HG03060 (cell line): ENCODE data around the gene LRMDA.

Experiments used
- ATAC-seq: cut with Tn5 transposase; IDR thresholded peaks from one replicate; pipeline ENCODE4 v1.9.1; 2021; ENCODE audit warnings: low read depth, moderate number of reproducible peaks; ENCODE audit not compliant: unreplicated experiment

Gene LRMDA

GRCh38 chr10:75999515-76000209 is 568.2 kb downstream of the LRMDA start:
- ATAC-seq, result no peak

GRCh38 chr10:76000550-76000949 is 569.1 kb downstream of the LRMDA start:
- no peak for ATAC-seq

- no peak for ATAC-seq
Measured at GRCh38 chr10:76001019-76001418, 569.6 kb downstream of the LRMDA start.

GRCh38 chr10:76001461-76001860 is 570.0 kb downstream of the LRMDA start:
- no peak for ATAC-seq

GRCh38 chr10:76002262-76002854 is 570.9 kb downstream of the LRMDA start:
- no peak for ATAC-seq

GRCh38 chr10:76007667-76008181 is 576.3 kb downstream of the LRMDA start:
- ATAC-seq, result no peak

DNA sequence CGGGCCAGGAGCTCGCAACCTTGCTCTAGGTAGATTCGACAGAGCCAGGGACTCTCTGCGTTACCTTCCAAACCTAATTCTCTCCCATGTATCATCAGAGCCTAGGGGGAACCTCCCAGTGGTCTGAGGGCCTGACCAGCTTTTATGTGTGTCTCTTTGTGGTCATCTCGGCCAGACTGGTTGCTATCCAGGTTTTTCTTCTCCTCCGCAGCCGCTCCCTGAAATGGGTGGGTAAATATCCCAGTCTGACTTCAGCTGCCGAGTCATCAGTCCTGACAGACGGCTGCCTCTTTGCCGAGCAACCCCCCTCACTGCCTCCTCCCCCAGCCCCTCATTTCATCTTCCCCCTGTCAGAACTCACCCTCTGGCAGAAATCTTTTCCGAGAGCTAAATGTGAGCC is 578.1 kb downstream of the LRMDA start:
- ATAC-seq, result no peak

GRCh38 chr10:76010703-76011102 is 579.3 kb downstream of the LRMDA start:
- ATAC-seq, result no peak

GRCh38 chr10:76012716-76013327 is 581.4 kb downstream of the LRMDA start:
- ATAC-seq, result no peak

DNA sequence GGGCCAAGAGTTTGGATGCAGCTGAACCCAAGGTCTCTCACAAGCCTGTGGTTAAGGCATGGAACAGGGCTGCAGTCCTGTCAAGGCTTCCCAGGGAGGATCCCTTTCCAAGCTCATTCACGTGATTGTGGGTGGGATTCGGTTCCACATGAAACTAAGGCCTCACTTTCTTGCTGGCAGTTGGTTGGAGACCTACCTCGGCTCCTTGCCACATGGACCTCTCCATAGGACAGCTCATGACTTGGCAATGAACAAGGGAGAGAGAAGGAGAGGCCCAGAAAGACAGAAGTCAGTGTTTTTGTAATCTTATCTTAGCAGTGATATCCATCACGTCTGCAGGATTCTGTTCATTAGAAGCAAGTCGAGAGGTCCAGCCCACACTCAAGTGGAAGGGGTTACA is 583.8 kb downstream of the LRMDA start:
- ATAC-seq, result no peak

DNA sequence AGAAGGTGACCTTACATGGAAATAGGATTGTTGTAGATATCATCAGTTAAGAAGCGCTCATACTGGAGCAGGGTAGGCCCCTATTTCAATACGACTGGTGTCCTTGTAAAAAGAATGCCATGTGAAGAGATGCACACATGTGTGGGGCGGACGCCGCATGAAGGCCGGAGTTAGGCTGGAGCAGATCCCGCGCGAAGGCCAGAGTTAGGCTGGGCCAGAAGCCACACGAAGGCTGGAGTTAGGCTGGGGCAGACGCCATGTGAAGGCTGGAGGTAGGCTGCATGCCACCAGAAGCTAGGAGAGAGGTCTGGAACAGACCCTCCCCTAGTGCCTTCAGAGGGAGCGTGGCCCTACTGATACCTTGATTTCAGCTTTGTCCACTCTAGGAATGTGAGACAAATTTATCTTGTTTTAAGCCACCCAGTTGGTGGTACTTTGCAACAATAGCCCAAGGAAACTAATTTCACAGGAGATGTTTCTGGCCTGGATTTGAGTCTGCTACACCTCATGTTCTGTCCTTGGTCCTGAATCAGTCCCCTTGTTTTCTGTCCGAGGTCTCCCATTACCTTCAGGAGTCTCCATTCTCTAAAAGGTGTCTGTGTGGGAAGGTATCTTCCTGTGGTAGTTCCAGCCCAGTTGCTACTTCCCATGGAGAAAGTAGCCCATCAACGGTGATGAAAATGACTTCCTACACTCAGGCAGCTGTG is 585.8 kb downstream of the LRMDA start:
- ATAC-seq, result no peak

- ATAC-seq, result no peak
Measured at GRCh38 chr10:76017733-76018433, 586.5 kb downstream of the LRMDA start.

GRCh38 chr10:76020630-76021029 is 589.2 kb downstream of the LRMDA start:
- no peak for ATAC-seq

GRCh38 chr10:76021398-76021797 is 590.0 kb downstream of the LRMDA start:
- ATAC-seq, result no peak

DNA sequence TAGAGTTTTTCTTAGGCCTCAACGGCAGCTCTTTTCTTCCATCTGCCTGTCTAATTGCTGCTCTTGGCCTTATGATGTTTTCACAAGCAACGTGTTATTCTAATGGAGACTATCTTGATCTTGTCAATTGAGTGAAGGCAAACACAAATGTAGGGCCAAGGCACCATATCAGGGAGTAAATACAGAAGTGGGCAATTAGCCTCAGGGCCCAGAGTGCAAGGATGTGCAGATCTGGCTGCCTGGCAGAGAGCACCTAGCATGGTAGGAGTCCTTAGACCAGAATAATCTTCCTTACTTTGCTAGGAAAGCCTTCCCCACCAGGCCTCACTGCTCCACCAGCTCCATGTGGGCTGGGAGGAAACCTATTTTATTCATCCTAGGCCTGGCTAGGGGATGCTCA is 590.9 kb downstream of the LRMDA start:
- no peak for ATAC-seq

GRCh38 chr10:76023007-76023406 is 591.6 kb downstream of the LRMDA start:
- no peak for ATAC-seq

DNA sequence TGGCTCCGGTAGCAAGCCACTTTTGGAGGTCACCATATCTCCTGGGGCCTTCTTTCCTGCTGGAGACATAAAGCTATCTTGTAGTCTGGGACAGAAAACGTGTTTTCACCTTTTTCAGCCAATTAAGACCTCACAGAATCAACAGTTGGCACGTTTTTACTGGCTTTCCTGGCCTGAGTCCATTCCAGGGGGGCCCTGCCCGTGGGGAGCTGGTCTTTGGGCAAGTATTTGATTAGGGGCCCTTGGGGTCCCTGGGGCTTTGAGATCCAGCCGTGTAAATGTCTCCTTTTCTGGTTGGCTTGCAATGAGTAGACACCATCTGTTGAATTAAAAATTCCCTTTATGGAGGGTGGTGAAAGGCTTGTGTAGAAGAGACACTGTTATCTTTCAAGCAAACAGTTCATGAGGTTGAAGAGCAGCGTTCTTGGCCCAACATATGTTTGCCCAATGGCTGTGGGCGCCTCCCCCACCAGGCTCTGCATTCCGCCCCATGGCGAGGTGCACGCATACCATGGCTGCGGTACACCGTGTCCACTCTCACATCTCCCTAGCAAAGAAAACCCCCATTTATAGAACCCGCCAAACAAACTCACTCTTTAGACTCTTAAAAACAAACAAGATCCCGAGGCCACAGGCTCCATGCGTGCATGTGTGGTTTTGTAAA is 593.2 kb downstream of the LRMDA start:
- no peak for ATAC-seq

DNA sequence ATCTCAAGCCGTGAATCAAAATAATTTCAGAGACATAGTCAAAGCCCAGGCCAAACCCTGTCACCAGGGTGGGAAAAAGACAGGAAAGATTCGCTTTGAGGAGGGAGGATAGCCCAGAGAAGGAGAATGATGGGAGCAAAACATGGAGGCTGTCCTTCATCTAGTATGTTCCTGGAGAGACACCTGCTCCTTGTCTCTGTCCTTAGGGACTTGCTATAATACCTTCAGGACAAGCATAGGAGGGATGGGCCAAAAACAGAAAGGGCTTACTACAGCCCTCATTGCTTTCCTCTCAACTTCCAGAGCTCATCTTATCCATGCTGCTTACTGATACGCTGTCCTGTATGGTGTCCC is 593.7 kb downstream of the LRMDA start:
- ATAC-seq, result no peak

DNA sequence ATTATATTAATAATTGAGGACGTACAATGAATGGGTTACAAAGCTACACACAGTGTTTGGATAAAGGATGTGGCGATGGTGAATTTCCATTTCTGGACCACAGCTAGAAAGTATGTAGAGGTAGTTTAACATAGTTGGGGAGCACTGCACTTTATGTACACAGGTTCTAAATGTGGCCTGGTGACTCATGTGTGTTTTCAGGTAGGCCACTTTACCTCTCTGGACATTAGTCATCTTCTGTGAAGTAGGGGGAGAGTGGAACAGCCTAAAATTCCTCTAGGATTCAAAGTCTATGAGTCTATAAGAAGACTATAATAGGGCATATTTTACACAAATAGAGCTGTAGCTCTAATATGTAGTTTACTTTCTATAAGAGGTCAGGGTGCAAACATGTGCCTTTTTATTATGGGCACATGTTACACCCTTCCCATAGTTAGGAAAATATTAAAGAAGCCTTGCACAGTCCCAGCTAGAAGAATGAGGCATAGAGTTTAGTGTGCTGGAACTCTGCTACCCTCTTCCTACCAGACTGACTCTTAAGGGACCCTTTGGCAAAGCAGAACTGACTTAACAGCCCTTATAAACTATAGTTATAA is 594.9 kb downstream of the LRMDA start:
- no peak for ATAC-seq

DNA sequence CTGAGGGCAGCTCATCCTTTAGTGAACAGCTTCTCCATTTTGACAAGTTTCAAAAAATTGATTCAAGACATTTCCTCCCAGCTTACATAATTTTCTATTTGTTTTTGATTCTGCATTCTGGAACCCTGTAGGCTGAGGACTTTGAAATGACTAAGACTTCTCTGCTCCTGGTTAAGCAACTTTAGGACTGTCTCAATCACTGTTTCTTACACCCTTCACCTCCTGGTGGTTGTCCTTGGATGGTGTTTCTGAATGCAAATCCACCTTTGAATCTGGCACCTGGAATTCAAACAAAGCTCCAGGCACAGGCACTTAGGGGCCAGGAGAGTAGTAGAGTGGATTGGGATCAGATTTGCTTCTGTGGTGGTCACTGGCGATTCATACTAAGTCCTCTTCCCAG is 595.5 kb downstream of the LRMDA start:
- no peak for ATAC-seq
